ENCODE results near the gene EMC1.

Gene EMC1

GRCh38 chr1:19213580-19213979 is 37.7 kb downstream of the EMC1 start:
- no peak for DNase-seq

GRCh38 chr1:19212167-19212566 is 39.2 kb downstream of the EMC1 start:
- no peak for DNase-seq

- no peak for DNase-seq
Observed at GRCh38 chr1:19210772-19211549, 40.4 kb downstream of the EMC1 start.

GRCh38 chr1:19209990-19210771 is 41.1 kb downstream of the EMC1 start, which contains the start of gene UBR4:
Gene UBR4, minus strand, starts transcription at chr1:19210266. Its CDS starts 18 bp downstream, at chr1:19210248.
- peak; percentile 47 to 94 (median 86) for DNase-seq

- DNase-seq = peak in 3 of 14 donors; percentile 29 to 51 (median 29)
Observed at GRCh38 chr1:19209439-19209989, 41.8 kb downstream of the EMC1 start.

GRCh38 chr1:19208710-19209438 is 42.5 kb downstream of the EMC1 start:
- DNase-seq = no peak

- no peak for DNase-seq
Observed at GRCh38 chr1:19206947-19207346, 44.4 kb downstream of the EMC1 start.

- DNase-seq = no peak
Observed at GRCh38 chr1:19205845-19206244, 45.5 kb downstream of the EMC1 start.

- no peak for DNase-seq
Observed at GRCh38 chr1:19205403-19205802, 45.9 kb downstream of the EMC1 start.

- DNase-seq = no peak
Observed at GRCh38 chr1:19204446-19205266, 46.7 kb downstream of the EMC1 start.

GRCh38 chr1:19203440-19203839 is 47.9 kb downstream of the EMC1 start:
- no peak for DNase-seq

- no peak for DNase-seq
Observed at GRCh38 chr1:19202396-19202795, 48.9 kb downstream of the EMC1 start.

- no peak for DNase-seq
Observed at GRCh38 chr1:19199969-19200604, 51.2 kb downstream of the EMC1 start.

- no peak for DNase-seq
Observed at GRCh38 chr1:19199329-19199968, 51.9 kb downstream of the EMC1 start.

- DNase-seq = no peak
Observed at GRCh38 chr1:19198820-19199219, 52.5 kb downstream of the EMC1 start.

GRCh38 chr1:19197845-19198244 is 53.5 kb downstream of the EMC1 start:
- no peak for DNase-seq

- DNase-seq = no peak
Observed at GRCh38 chr1:19196331-19196730, 55.0 kb downstream of the EMC1 start.

- DNase-seq = no peak
Observed at GRCh38 chr1:19193004-19193403, 58.3 kb downstream of the EMC1 start.

- no peak for DNase-seq
Observed at GRCh38 chr1:19191811-19192210, 59.5 kb downstream of the EMC1 start.

GRCh38 chr1:19190468-19190867 is 60.9 kb downstream of the EMC1 start:
- DNase-seq = no peak

- DNase-seq = no peak
Observed at GRCh38 chr1:19189270-19189669, 62.1 kb downstream of the EMC1 start.

Measured in C1 segment of cervical spinal cord (tissue), 14 donors.